Astrocyte of the spinal cord (primary cell): ENCODE measurements around the gene MTUS2.

Experiments
- DNase-seq: peaks from one replicate; pipeline ENCODE4 v3.0.0; 2011; ENCODE audit warnings: low read depth, low spot score
- H3K4me3 ChIP-seq: 2 replicates; pipeline ENCODE4 v1.5.1; 2011; ENCODE audit warnings: low read depth, mild to moderate bottlenecking, low read length, moderate library complexity
- in situ Hi-C: cut with HindIII; loops from 2 replicates; pipeline ENCODE4 v1.10.0; 2017; ENCODE audit warnings: low sequenced_read_pairs
- TF ChIP-seq, protein P1 (sequence below): IDR thresholded peaks from 2 replicates; pipeline ENCODE4 v1.5.1; 2012; ENCODE audit warnings: low read depth, mild to moderate bottlenecking, low read length, inconsistent platforms

The MTUS2 gene

DNA sequence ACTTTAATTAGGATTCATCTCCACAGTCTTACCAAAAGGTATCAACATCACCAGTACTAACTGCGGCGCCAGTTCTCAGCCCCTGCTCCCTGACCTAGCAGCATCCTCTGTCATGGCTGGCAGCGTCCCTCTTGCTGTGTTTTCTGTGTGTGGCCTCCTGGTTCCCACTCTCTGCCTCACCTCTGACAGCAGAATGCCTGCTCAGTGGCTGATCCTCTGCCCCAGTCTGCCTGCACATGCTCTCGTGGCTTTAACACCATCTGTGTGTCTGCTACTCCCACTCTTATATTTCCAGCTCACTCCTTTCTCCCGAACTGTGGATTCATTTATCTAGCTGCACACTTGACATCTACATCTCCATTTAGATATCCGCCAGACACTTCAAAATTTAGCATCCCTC is 341.5 kb downstream of the MTUS2 start:
- no peak overlapping the region for H3K4me3 ChIP-seq
- in situ Hi-C loops: no loop called here
- TF ChIP-seq, protein P1, sequence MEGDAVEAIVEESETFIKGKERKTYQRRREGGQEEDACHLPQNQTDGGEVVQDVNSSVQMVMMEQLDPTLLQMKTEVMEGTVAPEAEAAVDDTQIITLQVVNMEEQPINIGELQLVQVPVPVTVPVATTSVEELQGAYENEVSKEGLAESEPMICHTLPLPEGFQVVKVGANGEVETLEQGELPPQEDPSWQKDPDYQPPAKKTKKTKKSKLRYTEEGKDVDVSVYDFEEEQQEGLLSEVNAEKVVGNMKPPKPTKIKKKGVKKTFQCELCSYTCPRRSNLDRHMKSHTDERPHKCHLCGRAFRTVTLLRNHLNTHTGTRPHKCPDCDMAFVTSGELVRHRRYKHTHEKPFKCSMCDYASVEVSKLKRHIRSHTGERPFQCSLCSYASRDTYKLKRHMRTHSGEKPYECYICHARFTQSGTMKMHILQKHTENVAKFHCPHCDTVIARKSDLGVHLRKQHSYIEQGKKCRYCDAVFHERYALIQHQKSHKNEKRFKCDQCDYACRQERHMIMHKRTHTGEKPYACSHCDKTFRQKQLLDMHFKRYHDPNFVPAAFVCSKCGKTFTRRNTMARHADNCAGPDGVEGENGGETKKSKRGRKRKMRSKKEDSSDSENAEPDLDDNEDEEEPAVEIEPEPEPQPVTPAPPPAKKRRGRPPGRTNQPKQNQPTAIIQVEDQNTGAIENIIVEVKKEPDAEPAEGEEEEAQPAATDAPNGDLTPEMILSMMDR: no peak
- DNase-seq: no peak

DNA sequence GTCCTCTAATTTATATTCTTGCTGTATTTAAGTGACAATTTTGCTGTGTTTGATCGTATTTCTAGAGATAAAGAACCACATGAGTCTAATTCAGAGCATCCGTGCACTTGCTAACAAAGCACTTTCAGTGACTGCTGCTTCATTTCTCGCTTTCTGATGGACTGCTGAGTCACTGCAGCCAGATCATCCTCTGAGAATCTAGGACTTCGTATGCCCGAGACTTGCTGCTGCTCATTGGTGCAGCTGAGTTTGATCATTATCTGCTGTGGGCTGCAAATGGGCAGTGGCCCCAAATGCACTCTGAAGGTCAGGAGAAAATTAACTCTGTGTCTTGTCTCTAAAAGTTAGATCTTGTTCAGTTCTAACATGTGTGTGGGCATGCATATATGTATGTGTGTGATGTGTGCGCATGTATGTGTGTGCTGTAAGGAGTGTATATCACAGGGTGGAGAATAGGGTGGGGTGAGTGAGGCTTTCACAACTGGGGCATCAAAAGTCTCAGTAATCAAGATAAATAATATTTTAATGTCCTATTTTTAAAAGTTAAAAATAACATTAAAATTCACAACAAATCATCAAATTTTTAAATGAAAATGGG is 342.6 kb downstream of the MTUS2 start:
- in situ Hi-C loops: no loop called here
- no peak overlapping the region for H3K4me3 ChIP-seq
- TF ChIP-seq, protein P1: no peak
- DNase-seq: no peak

DNA sequence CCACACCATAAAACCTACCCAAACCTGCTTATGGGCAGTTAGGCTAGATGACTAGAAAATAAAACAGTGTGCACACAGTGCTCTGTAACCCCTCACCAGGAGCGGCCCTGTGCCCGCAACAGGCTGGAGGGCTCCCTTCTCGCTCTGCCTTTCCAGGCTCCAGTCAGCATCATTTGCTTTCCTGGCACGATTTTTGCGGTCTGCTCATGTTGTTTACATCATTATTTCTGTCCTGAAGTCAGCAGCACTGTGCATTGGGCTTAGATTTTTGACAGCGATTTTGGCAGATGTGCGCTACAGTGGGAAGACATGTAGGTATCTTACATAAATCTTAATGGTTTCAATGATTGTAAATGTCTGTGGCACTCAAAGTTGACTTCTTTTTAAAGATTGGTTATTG is 344.0 kb downstream of the MTUS2 start:
- H3K4me3 ChIP-seq: no peak overlapping the region
- TF ChIP-seq, protein P1: no peak
- DNase-seq: no peak
- in situ Hi-C loops: no loop called here

DNA sequence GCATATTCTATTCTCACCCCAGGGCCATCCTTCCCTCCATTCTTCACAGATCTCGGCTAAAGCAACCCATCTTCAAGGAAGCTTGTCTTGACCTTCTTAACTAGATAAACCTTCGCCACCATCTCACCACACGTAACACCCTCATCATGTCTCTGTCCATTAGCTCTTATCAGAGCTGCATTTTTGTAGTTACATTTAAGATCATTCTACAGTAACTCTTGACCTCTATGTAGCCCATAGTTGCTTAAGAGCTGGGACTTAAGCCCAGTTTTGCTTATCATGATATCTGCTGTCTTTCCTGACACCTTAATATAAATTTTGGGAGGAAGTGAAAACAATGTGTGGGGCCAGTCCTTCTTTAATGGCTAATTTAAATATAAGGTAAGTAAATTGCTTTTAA is 345.1 kb downstream of the MTUS2 start:
- TF ChIP-seq, protein P1: no peak
- no peak overlapping the region for H3K4me3 ChIP-seq
- DNase-seq: no peak
- in situ Hi-C loops: no loop called here

DNA sequence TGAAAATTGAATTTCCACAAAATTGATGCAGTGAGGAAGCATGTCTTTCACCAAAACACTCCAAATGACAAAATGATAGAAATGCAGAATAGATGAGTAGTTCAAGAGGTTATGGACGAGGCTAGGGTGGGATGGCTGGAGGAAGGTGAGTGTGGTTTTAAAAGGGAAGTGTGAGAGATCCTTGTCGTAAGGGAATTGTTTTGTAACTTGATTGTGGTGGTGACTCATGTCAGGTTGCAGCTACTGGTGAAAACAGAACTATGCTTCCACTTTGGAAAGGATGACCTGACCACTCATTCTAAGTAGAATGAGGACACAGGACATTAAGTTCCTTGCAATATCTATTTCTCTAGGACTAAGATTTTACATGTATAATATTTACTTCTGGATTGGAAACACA is 345.7 kb downstream of the MTUS2 start:
- in situ Hi-C loops: no loop called here
- no peak for DNase-seq
- TF ChIP-seq, protein P1: no peak
- H3K4me3 ChIP-seq: no peak overlapping the region

DNA sequence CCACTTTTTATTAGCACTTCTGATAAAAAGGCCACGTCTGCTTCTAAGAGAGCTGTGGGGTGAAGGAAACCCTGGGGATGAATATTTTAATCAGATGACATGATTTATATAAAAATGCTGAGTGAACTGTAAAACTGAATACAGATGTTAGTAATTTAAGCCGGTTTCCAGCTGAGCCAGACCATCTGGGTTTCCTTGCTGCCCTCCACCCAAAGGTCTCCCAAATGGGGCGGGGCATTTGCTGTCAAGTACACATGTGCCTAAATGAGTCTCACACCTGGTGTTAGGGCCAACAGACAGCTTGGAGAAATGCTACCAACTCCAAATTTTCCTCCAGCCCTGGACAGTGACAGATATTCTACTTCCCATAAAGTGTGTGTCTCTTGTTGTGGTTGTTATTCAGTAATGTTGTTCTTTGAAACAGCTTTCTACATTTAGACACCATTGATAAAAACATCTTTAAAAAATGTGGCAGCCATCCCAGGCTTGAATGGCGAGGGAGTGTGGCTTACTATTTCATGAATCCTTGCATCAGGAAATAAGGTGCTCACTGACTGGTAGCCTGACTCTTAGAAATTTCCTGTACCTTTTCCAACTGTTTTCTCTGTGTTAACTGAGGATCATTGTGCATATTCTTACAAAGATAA is 350.4 kb downstream of the MTUS2 start:
- in situ Hi-C loops: no loop called here
- DNase-seq: no peak
- no peak overlapping the region for H3K4me3 ChIP-seq
- TF ChIP-seq, protein P1: no peak
